ENCODE measurements around the gene CXorf58.
"Not testable (repeated sequence)": the region's sequence is repeated elsewhere in the genome, so short reads cannot be mapped to it uniquely, and the experiment has no call there.

Gene CXorf58, protein sequence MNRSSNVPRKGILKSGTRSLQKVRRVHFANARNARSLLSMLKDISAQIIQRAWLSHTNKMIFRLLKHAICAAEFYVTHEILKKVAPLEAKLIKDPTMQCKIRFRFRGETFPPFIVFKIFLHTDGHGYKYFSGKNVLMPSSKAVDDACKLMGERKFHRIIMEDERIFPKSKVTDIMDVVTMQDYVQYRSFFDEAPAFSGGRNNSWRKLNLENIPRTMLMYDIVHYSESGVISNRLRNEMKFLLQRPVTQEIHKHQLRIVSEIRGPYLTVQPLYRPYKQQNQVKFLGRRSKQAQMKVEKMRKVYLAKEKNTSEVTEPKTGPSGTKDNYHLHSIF

DNA sequence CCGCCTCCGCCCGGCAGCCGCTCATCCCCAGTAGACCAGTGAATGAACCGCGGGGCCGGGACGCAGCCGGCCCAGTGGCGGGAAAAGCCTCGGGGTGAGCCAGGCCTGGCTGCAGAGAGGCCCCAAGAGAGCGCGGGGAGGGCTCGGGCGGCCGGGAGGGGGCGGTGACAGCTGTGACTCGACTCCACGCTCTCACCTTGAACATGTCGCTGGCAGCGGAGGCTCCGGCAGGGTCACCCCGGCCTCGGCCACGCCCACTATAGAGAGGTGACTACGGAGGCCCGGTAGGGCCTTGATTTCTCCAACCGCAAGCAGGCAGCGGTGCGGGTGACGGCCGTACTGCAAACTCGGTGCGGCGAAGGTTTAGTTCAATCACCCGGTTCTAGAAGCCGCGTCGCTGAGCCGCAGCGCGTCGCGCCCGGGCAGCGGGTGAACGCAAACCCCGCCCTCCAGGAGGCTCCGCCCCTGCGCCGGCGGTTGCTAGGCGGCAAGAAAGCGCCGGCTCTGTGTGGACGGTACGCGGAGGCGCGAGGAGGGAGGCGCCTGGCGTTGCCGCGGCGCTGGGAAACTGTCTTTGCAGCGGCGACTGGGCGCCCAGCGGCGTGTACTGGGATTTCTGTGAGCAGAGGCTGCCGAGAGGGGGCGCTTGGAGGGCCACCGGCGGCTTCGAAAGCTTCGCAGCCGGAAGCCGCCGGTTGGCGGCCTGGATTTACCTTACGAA lies at the start of gene CXorf58, which contains the start of gene APOO:
CXorf58 (plus strand) TSS at position 509 of the 721 bp plus-strand sequence. CDS start 2,297 bp downstream, outside the sequence.
APOO (minus strand) TSS at position 441 of the 721 bp plus-strand sequence; CDS start at position 205, 236 bp downstream.
- peak; percentile 96 for ATAC-seq

DNA sequence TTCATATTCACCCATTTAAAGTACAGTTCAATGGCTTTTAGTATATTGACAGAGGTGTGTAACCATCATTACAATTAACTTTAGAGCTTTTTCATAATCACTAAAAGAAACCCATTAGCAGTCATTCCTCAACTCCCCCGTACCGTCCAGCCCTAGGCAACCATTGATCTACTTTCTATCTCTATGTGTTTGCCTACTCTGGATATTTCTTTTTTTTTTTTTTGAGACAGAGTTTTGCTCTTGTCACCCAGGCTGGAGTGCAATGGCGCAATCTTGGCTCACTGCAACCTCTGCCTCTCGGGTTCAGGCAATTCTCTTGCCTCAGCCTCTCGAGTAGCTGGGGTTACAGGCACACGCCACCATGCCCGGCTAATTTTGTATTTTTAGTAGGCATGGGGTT lies 48.6 kb upstream of the CXorf58 start:
- H3K27me3 Mint-ChIP-seq; DNase-seq; H3K9me3 Mint-ChIP-seq; H3K4me1 Mint-ChIP-seq; H3K36me3 Mint-ChIP-seq (ENCODE audit: low read depth); H3K27ac Mint-ChIP-seq; ATAC-seq; H3K4me3 Mint-ChIP-seq: not testable (repeated sequence)

More for the DNA sequence above, at the start of gene CXorf58, which contains the start of gene APOO:
- peak within 1 kb of the TSS; percentile 77 for H3K4me3 Mint-ChIP-seq
- no peaks in the 10 kb centered on the region for H3K27me3 Mint-ChIP-seq
- H3K4me1 Mint-ChIP-seq: peaks cover 23% of the 10 kb centered on the region
- no peaks in the 10 kb centered on the region for H3K36me3 Mint-ChIP-seq (ENCODE audit: low read depth)
- peak; percentile 88 for DNase-seq
- H3K9me3 Mint-ChIP-seq: no peaks in the 10 kb centered on the region
- peak within 1 kb of the TSS; percentile 82 for H3K27ac Mint-ChIP-seq

DNA sequence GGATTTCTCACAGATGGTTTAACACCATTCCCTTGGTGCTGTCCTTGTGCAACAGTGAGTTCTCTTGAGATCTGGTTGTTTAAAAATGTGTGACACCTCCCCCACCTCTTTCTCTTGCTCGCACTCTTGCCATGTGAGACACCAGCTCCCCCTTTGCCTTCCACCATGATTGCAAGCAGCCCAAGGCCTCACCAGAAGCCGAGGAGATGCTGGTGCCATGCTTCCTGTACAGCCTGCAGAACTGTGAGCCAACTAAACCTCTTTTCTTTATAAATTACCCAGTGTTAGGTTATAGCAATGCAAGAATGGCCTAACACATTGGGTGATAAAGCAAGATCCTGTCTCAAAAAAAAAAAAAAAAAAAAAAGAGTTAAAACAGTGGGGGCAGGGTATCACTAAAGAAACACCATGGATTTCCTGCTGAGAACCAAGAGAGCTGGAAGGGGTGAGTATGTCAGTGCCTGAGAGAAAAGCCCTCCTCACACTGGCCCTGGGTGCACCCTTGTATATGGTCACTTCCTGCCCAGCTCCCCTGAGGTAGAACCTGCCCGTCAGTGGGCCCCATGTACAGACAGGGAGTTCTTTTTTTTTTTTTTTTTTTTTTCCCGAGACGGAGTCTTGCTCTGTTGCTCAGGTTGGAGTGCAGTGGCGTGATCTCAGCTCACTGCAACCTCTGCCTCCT lies 46.5 kb upstream of the CXorf58 start:
- DNase-seq (peak; percentile 5), ATAC-seq (peak; percentile 66)
- H3K27me3 Mint-ChIP-seq: no peaks in the 10 kb centered on the region
- H3K36me3 Mint-ChIP-seq (ENCODE audit: low read depth): no peaks in the 10 kb centered on the region
- H3K4me1 Mint-ChIP-seq: peaks cover 4% of the 10 kb centered on the region
- H3K27ac Mint-ChIP-seq: no peak overlapping the region
- no peaks in the 10 kb centered on the region for H3K9me3 Mint-ChIP-seq
- no peak overlapping the region for H3K4me3 Mint-ChIP-seq

DNA sequence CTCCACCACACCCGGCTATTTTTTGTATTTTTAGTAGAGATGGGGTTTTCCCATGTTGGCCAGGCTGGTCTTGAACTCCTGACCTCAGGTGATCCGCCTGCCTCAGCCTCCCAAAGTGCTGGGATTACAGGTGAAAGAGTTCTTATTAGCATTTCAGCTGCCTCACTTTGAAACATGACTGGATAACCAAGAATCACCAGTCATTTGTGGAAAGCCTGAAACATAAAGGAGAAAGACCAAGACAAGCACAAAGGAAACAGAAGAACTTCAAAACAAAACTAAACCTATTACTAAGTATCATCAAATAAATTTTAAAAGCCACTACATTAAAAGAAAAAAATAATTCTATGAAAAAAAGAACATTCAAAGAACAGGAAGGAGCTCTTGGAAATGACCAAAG lies 45.9 kb upstream of the CXorf58 start:
- H3K27ac Mint-ChIP-seq: not testable (repeated sequence)

DNA sequence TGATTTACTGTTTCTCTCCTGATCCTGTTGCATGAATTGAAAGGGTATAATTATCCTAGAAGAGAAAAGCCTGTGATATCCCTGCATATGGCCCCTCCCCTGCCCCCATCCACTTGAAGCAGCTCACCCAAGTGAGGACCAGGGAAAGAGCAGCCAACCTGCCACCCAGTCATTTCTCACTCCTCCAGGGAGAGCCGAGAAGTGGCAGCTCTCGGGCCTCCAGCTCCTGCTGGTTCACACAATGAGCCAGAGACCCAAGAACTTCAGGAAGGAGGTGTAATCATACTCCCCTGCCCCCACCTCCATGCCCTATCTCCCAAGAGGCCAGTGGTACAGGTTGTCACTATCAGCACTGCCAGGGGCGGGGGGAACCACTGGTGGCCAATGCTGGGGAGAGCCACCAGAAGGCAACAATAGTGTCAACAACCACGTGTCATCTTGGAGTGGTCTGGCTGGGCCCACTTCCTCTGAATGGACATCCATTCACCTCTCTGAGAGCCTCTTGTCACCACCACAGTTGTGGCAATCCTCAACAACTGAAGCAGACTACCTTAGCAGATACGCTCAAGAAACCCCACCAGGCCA lies 43.0 kb upstream of the CXorf58 start:
- no peak overlapping the region for H3K27ac Mint-ChIP-seq
- no peaks in the 10 kb centered on the region for H3K9me3 Mint-ChIP-seq
- H3K4me3 Mint-ChIP-seq: no peak overlapping the region
- H3K27me3 Mint-ChIP-seq: no peaks in the 10 kb centered on the region
- no peaks in the 10 kb centered on the region for H3K36me3 Mint-ChIP-seq (ENCODE audit: low read depth)
- no peak for DNase-seq
- peaks cover 4% of the 10 kb centered on the region for H3K4me1 Mint-ChIP-seq
- no peak for ATAC-seq

More for the DNA sequence above, 45.9 kb upstream of the CXorf58 start:
- H3K9me3 Mint-ChIP-seq; H3K36me3 Mint-ChIP-seq (ENCODE audit: low read depth); DNase-seq; H3K27me3 Mint-ChIP-seq; H3K4me3 Mint-ChIP-seq; ATAC-seq; H3K4me1 Mint-ChIP-seq: not testable (repeated sequence)

DNA sequence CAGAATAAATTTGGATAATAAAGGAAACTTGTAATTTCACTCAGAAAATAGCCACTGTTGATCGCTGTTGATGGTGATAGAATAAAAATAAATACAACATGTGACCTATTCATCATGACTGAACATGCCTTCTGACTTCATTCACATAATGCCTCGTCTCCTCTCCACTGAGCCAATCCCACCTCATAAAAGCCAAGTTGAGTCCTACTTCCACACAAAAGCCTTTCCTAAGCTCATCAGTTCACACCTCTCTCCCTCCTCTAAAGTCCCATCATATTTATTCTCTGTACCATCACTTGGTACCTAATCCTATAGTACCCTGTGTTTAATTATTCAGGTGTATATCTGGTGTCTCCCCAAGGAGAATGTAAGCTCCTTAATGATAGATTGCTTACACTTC lies 37.8 kb upstream of the CXorf58 start:
- ATAC-seq (no peak), DNase-seq (no peak)
- no peak overlapping the region for H3K4me3 Mint-ChIP-seq
- H3K4me1 Mint-ChIP-seq: no peaks in the 10 kb centered on the region
- no peak overlapping the region for H3K27ac Mint-ChIP-seq
- H3K27me3 Mint-ChIP-seq: no peaks in the 10 kb centered on the region
- H3K36me3 Mint-ChIP-seq (ENCODE audit: low read depth): no peaks in the 10 kb centered on the region
- no peaks in the 10 kb centered on the region for H3K9me3 Mint-ChIP-seq

DNA sequence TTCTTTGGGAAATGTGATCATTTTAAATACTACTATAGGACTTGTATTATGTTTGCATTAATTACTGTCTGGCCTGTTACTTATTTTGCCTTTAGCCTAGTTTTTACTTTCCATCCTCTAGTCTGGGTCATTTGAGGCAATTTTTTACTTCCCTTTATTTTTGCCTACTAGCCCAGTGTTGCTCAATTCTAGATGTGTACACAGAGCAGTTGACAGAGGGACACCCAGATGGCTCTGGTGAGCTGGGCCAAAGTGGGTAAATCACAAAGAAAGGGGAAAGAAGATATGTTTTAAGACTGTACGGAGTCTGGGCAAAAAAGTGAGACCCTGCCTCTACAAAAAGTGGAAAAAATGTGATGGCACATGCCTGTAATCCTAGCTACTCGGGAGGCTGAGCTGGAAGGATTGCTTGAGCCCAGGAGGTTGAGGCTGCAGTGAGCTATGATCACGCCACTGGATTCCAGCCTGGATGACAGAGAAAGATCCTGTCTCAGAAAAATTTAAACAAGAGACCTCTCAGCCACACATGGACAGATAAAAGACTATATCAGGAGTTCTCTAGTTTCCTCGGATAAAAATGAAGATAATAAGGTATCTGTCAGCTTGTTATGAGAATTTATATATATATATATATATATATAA lies 35.8 kb upstream of the CXorf58 start:
- no peaks in the 10 kb centered on the region for H3K9me3 Mint-ChIP-seq
- ATAC-seq (no peak), DNase-seq (no peak)
- no peaks in the 10 kb centered on the region for H3K36me3 Mint-ChIP-seq (ENCODE audit: low read depth)
- no peaks in the 10 kb centered on the region for H3K27me3 Mint-ChIP-seq
- no peak overlapping the region for H3K4me3 Mint-ChIP-seq
- H3K27ac Mint-ChIP-seq: no peak overlapping the region
- no peaks in the 10 kb centered on the region for H3K4me1 Mint-ChIP-seq

DNA sequence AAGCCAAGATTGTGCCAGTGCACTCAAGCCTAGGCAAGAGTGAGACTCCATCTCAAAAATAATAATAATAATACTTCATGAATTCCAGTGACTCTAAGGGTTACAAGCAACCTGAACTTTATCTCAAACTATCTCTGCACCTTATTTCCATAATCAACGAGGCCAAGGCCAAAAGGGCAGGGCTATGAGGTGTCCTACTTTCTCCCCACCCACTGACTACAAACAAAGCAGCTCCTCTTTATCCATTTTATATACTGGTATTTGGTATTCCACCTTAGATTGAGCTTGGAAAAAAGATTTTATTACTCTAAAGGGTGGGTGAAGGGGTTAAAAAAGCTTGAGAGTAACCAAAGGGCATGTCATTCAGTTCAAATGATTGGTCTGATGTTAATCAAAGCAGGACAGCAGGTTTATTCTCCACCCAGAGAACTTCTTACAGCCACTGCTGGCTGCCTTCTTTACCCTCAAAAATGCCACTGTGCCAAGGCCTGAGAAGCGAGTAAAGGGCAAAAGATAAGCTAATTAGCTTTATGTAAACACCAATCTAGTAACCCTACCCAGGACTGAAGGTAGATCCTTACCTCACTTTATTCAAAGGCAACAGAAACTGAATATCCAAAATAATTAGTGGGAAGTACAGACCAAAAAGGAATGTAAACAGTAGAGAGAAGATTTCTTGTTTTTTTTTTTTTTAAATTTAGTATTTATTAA lies 28.3 kb upstream of the CXorf58 start:
- no peak overlapping the region for H3K4me3 Mint-ChIP-seq
- peaks cover 4% of the 10 kb centered on the region for H3K36me3 Mint-ChIP-seq (ENCODE audit: low read depth)
- ATAC-seq (no peak), DNase-seq (no peak)
- H3K27me3 Mint-ChIP-seq: no peaks in the 10 kb centered on the region
- peaks cover 13% of the 10 kb centered on the region for H3K4me1 Mint-ChIP-seq
- no peak overlapping the region for H3K27ac Mint-ChIP-seq
- no peaks in the 10 kb centered on the region for H3K9me3 Mint-ChIP-seq

DNA sequence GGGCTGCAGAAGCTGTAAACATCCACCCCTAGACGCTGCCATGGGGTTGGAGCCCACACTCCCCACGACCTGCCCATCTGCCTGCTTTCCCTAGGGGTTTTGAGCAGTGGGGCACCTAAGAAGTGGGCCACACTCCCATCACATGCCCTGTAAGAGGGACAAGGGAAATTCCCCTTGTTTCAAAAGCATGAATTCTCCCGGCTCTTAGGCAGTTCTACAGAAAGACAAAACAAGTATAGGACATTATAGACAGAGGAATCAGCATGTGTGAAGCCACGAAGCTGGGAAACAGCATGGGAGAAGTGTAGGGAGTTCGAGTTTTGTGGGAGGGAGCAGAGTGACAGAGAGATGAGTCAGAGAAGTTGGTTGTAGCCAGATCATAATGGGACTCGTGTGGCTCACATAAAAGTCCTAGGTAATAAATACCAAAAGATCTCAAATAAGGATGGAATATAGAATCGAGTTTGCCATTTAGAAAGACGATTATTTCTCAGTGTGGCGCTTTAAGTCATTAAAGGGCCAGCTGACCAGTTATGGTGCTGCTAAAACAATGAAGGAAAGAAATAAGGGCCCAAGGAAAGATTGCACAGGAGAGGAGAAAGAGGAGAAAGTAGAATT lies 24.0 kb upstream of the CXorf58 start:
- Mint-ChIP-seq H3K4me3 (no peak overlapping the region), H3K4me1 (peaks cover 17% of the 10 kb centered on the region), H3K9me3 (no peaks in the 10 kb centered on the region), H3K27ac (peak overlapping the region; percentile 68), H3K36me3 (ENCODE audit: low read depth) (peaks cover 4% of the 10 kb centered on the region), H3K27me3 (no peaks in the 10 kb centered on the region)
- peak; percentile 9 for DNase-seq
- ATAC-seq: peak; percentile 93

DNA sequence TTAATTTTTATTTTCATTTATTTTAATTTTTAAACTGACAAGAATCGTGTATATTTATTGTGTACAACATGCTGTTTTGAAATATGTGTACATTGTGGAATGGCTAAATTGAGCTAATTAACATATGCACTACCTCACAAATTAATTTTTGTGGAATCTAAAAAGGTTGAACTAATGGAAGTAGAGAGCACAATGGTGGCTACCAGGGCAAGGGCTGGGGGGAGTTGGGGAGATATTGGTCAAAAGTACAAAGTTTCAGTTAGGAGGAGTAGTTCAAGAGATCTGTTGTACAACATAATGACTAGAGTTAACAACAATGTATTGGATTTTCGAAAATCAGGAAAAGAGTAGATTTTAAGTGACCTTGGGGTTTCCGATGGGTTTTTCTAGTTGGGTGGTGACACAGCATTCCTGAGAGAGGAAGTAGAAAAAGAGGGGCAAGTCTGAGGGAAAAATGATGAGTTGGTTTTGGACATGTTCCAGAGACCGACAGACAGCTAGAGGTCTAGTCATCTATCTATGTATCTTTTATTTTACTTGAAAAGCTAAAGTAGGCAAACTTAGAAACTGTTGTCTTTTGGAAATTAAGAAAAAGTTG lies 23.3 kb upstream of the CXorf58 start:
- DNase-seq: no peak

DNA sequence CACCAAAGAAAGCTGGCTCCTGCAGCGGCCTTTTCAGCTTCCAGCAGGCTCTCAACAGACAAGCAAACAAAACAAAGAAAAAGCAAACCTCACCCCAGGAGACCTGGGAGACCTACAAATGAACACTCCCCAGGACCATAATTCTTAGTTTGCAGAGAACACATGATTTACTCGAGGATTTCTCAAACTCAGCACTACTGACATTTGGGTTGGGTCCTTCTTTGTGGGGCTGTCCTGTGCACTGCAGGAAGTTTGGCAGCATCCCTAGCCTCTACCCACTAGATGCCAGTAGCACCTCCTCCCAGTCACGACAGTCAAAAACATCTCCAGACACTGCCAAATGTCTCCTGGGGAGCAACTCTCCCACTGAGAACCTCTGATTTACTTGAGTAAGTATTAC lies 22.0 kb upstream of the CXorf58 start:
- H3K4me1 Mint-ChIP-seq: peaks cover 17% of the 10 kb centered on the region
- no peak overlapping the region for H3K27ac Mint-ChIP-seq
- H3K9me3 Mint-ChIP-seq: no peaks in the 10 kb centered on the region
- no peaks in the 10 kb centered on the region for H3K27me3 Mint-ChIP-seq
- ATAC-seq (no peak), DNase-seq (no peak)
- H3K4me3 Mint-ChIP-seq: no peak overlapping the region
- peaks cover 2% of the 10 kb centered on the region for H3K36me3 Mint-ChIP-seq (ENCODE audit: low read depth)

More for the DNA sequence above, 23.3 kb upstream of the CXorf58 start:
- Mint-ChIP-seq H3K27me3 (no peaks in the 10 kb centered on the region), H3K27ac (no peak overlapping the region), H3K4me3 (no peak overlapping the region), H3K9me3 (no peaks in the 10 kb centered on the region), H3K4me1 (peaks cover 17% of the 10 kb centered on the region), H3K36me3 (ENCODE audit: low read depth) (peaks cover 4% of the 10 kb centered on the region)
- no peak for ATAC-seq

DNA sequence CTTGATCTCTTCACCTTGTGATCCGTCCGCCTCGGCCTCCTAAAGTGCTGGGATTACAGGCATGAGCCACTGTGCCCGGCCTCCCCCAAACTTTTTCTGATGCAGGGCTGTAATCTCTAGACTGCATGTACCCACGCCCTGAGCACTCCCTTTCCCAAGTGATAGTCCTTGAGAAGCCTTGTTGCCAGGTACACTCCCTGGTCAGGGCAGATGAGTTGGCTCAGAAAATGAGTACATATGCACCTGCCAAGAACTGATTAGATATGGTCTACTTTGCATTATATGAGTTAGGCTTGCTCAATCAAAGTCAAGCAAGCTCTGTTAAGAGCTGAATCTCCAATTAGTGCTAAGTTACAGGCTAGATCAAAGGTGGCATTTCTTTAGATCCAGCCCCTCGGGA lies 20.4 kb upstream of the CXorf58 start:
- Mint-ChIP-seq H3K4me1 (peaks cover 17% of the 10 kb centered on the region), H3K36me3 (ENCODE audit: low read depth) (peaks cover 2% of the 10 kb centered on the region), H3K9me3 (no peaks in the 10 kb centered on the region), H3K27ac (no peak overlapping the region), H3K4me3 (no peak overlapping the region), H3K27me3 (no peaks in the 10 kb centered on the region)
- no peak for DNase-seq
- no peak for ATAC-seq

DNA sequence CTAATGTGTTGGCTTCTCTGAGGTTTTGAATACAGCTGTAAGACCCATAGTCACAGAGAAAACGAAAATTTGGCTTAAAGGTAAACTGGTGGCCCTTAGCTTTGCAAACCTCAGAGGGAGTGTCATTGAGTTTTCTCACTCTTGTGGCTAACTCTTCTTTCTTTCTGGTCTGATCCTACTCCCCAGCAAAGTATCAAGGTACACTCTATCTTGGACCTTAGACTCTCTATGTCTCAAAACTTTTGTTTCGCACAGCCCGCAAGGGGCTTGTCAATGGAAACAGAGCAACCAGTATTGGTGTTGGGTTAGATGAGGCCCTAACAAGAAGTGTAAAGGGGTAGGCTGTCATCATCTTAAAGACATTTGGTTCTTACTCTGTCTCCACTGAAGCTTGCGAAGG lies 19.9 kb upstream of the CXorf58 start:
- Mint-ChIP-seq H3K4me1 (peaks cover 17% of the 10 kb centered on the region), H3K4me3 (no peak overlapping the region), H3K27ac (no peak overlapping the region), H3K9me3 (no peaks in the 10 kb centered on the region), H3K36me3 (ENCODE audit: low read depth) (peaks cover 2% of the 10 kb centered on the region), H3K27me3 (no peaks in the 10 kb centered on the region)
- no peak for ATAC-seq
- DNase-seq: no peak
